CD8-positive, alpha-beta memory T cell (primary cell): ENCODE results near the gene LIAS. TPM values are rescaled to one million over a fixed set of nuclear protein-coding genes. Genes with fewer than 3 reads are reported as not detected.
A peak's percentile ranks its signal among the peaks of the same experiment; 100 is the strongest.
"Not testable (repeated sequence)": the region's sequence is repeated elsewhere in the genome, so short reads cannot be mapped to it uniquely, and the experiment has no call there.

Experiments used
- CTCF ChIA-PET: fragments of 350-600 bp; sonication (Branson Sonifier 250); formaldehyde crosslinking; loops from one replicate; lab custom pipeline; 2021; ENCODE audit warnings: antibody characterized with exemption; lab: Charles Lee
- POLR2A ChIA-PET: fragments of 350-600 bp; sonication (Branson Sonifier 250); formaldehyde crosslinking; loops from one replicate; lab custom pipeline; 2021; ENCODE audit warnings: antibody characterized with exemption; lab: Charles Lee
- DNase-seq, 5 donors: peaks; one replicate each; pipeline versions ENCODE4 v3.0.0 to v3.0.0-alpha.2; 2020 to 2022; ENCODE audit warnings: mixed read lengths in 1 of 5
- H3K27ac ChIP-seq: one replicate; pipeline ENCODE4 v1.7.0; 2013; ENCODE audit warnings: low read depth, mild to moderate bottlenecking, low read length, moderate library complexity
- H3K27me3 ChIP-seq: 2 replicates; pipeline ENCODE4 v1.7.0; 2013; ENCODE audit warnings: low read length, mild to moderate bottlenecking; ENCODE audit not compliant: insufficient read depth, poor library complexity, severe bottlenecking
- H3K36me3 ChIP-seq: 2 replicates; pipeline ENCODE4 v1.7.0; 2013; ENCODE audit warnings: mild to moderate bottlenecking, low read length, moderate library complexity; ENCODE audit not compliant: insufficient read depth
- H3K4me1 ChIP-seq: 2 replicates; pipeline ENCODE4 v1.7.0; 2013; ENCODE audit warnings: mild to moderate bottlenecking, low read length, moderate library complexity; ENCODE audit not compliant: insufficient read depth
- H3K4me3 ChIP-seq: 2 replicates; pipeline ENCODE4 v1.7.0; 2013; ENCODE audit warnings: mild to moderate bottlenecking, low read length
- H3K9me3 ChIP-seq: 2 replicates; pipeline ENCODE4 v1.7.0; 2013; ENCODE audit warnings: mild to moderate bottlenecking, low read length
- H3K27ac Mint-ChIP-seq, 8 donors: one replicate each; pipeline ENCODE4 v1.8.0; 2020 to 2021; ENCODE audit warnings: mixed read lengths in 8 of 8, mild to moderate bottlenecking in 6 of 8, inconsistent platforms in 3 of 8, moderate library complexity in 3 of 8
- H3K27me3 Mint-ChIP-seq, 2 donors: one replicate each; pipeline ENCODE4 v1.8.0; 2020 to 2021; ENCODE audit warnings: mixed read lengths in 2 of 2, mild to moderate bottlenecking in 1 of 2, moderate library complexity in 1 of 2
- H3K36me3 Mint-ChIP-seq, 3 donors: one replicate each; pipeline ENCODE4 v1.8.0; 2020 to 2021; ENCODE audit warnings: mixed read lengths in 3 of 3, inconsistent platforms in 1 of 3, mild to moderate bottlenecking in 1 of 3
- H3K4me1 Mint-ChIP-seq, 3 donors: one replicate each; pipeline ENCODE4 v1.8.0; 2020 to 2021; ENCODE audit warnings: mixed read lengths in 3 of 3, inconsistent platforms in 1 of 3, mild to moderate bottlenecking in 1 of 3
- H3K4me3 Mint-ChIP-seq, 7 donors: one replicate each; pipeline ENCODE4 v1.8.0; 2020 to 2021; ENCODE audit warnings: mixed read lengths in 7 of 7, mild to moderate bottlenecking in 6 of 7, moderate library complexity in 4 of 7, inconsistent platforms in 2 of 7
- H3K9me3 Mint-ChIP-seq, 5 donors: one replicate each; pipeline ENCODE4 v1.8.0; 2020 to 2022; ENCODE audit warnings: mixed read lengths in 5 of 5, mild to moderate bottlenecking in 3 of 5, moderate library complexity in 2 of 5, inconsistent platforms in 1 of 5
- polyA plus RNA-seq: library from polyadenylated mRNA; unstranded; fragments of 300-500 nt; fragmentation: Illumina TruSeq; gene quantifications from one replicate; pipeline ENCODE4 v1.2.3, GENCODE V29; 2021
- total RNA-seq, 2 experiments: library from RNA; stranded (reverse); gene quantifications; one replicate each; pipeline ENCODE4 v1.2.3, GENCODE V29; 2021

The LIAS gene
- total and polyA plus RNA-seq, 3 experiments from 2014 or later: 13.0 to 38.0 (median 34.0) TPM

DNA sequence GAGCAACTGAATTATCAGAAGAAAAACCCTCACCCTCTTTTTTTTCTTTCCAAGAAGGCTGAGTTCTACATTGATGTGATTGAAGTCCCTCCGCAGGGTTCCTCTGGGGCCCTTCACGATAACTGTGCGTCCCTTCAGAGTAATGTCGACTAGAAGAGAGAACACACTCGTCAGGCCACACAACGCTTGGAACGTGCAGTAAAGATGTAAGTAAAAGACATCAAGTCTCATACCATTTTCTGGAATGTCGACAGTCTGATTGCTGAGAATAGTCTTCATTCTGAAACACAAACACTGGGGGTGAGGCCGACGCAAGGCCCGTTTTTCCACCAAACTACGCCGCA, 723 bp upstream of the LIAS start:
- Mint-ChIP-seq H3K4me1 (peaks cover 38 to 62% (median 57%) of the 10 kb centered on the region in 3 donors), H3K27ac (peak overlapping the region; percentile 99 to 100 (median 100)), H3K4me3 (peak overlapping the region; percentile 91 to 99 (median 98)), H3K36me3 (peaks cover 5 to 70% (median 21%) of the 10 kb centered on the region in 3 donors)
- Histone ChIP-seq H3K4me1 (peaks cover 26% of the 10 kb centered on the region), H3K4me3 (peak overlapping the region; percentile 85), H3K27ac (peak overlapping the region; percentile 99), H3K36me3 (peaks cover 31% of the 10 kb centered on the region)
- not testable (repeated sequence) for H3K27me3 Mint-ChIP-seq, DNase-seq, H3K9me3 Mint-ChIP-seq, H3K9me3 ChIP-seq, H3K27me3 ChIP-seq
- CTCF ChIA-PET: interaction anchor here (1.0 to 1.5 kb wide), 5 partner anchors 11 to 524 kb away, joined by 3 to 5 read pairs (median 4); partner anchors contain the start of genes PDS5A, RFC1 and UBE2K
- POLR2A ChIA-PET: interaction anchor here (0.7 to 3.2 kb wide), 10 partner anchors 9 to 413 kb away, joined by 3 to 25 read pairs (median 4); partner anchors contain the start of genes RFC1, SMIM14, UBE2K and UGDH

- Histone ChIP-seq H3K36me3 (peaks cover 3% of the 10 kb centered on the region), H3K9me3 (no peaks in the 10 kb centered on the region), H3K27me3 (no peaks in the 10 kb centered on the region), H3K27ac (no peak overlapping the region), H3K4me1 (peaks cover 5% of the 10 kb centered on the region), H3K4me3 (no peak overlapping the region)
- Mint-ChIP-seq H3K27me3 (no peaks in the 10 kb centered on the region), H3K4me3 (peak overlapping the region in 1 of 7 donors; percentile 28), H3K9me3 (no peaks in the 10 kb centered on the region), H3K4me1 (peaks cover 3 to 16% (median 8%) of the 10 kb centered on the region in 3 donors), H3K27ac (peak overlapping the region in 1 of 8 donors; percentile 56), H3K36me3 (peaks cover 0 to 41% (median 11%) of the 10 kb centered on the region in 3 donors)
- ChIA-PET POLR2A (no interaction called here), CTCF (no interaction called here)
- no peak for DNase-seq
Observed at GRCh38 chr4:39464886-39465501, 6.1 kb downstream of the LIAS start.

- ChIA-PET CTCF (interaction anchor here (0.6 to 1.7 kb wide), 2 partner anchors 16 to 512 kb away, joined by 4 read pairs; no protein-coding TSS in a partner anchor), POLR2A (interaction anchor here (1.1 kb wide), 1 partner anchor 9 kb away, joined by 3 read pairs; no protein-coding TSS in a partner anchor)
- no peaks in the 10 kb centered on the region for H3K9me3 ChIP-seq
Observed at GRCh38 chr4:39466747-39467146, 7.9 kb downstream of the LIAS start.

DNA sequence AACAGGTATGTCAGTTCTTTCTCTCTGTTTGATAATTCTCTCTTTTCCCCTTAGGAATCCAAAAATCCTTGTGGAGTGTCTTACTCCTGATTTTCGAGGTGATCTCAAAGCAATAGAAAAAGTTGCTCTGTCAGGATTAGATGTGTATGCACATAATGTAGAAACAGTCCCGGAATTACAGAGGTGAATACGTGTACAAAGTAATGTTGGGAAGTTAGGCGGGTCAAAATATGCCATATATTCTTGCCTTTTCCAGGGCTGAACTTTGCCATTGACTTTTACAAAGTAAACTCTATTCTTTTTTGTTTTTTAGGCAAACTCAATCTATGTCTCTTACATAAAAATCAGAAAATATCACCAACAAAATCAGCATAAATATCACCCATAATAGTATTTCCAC, 8.6 kb downstream of the LIAS start:
- Histone ChIP-seq H3K27ac (no peak overlapping the region), H3K4me1 (peaks cover 4% of the 10 kb centered on the region), H3K9me3 (no peaks in the 10 kb centered on the region), H3K4me3 (no peak overlapping the region), H3K27me3 (no peaks in the 10 kb centered on the region), H3K36me3 (peaks cover 3% of the 10 kb centered on the region)
- Mint-ChIP-seq H3K4me3 (no peak overlapping the region), H3K9me3 (no peaks in the 10 kb centered on the region), H3K27me3 (no peaks in the 10 kb centered on the region), H3K27ac (no peak overlapping the region), H3K36me3 (peaks cover 0 to 48% (median 17%) of the 10 kb centered on the region in 3 donors), H3K4me1 (peaks cover 0 to 4% (median 1%) of the 10 kb centered on the region in 3 donors)
- POLR2A ChIA-PET: interaction anchor here (1.1 kb wide), 1 partner anchor 9 kb away, joined by 3 read pairs; no protein-coding TSS in a partner anchor
- no peak for DNase-seq
- CTCF ChIA-PET: interaction anchor here (1.7 kb wide), 1 partner anchor 511 kb away, joined by 4 read pairs; no protein-coding TSS in a partner anchor

More at GRCh38 chr4:39466747-39467146, 7.9 kb downstream of the LIAS start:
- Mint-ChIP-seq H3K4me1 (peaks cover 0 to 4% (median 1%) of the 10 kb centered on the region in 3 donors), H3K27me3 (no peaks in the 10 kb centered on the region), H3K36me3 (peaks cover 0 to 42% (median 16%) of the 10 kb centered on the region in 3 donors), H3K27ac (no peak overlapping the region), H3K4me3 (no peak overlapping the region), H3K9me3 (no peaks in the 10 kb centered on the region)
- Histone ChIP-seq H3K36me3 (peaks cover 3% of the 10 kb centered on the region), H3K27ac (no peak overlapping the region), H3K4me3 (no peak overlapping the region), H3K4me1 (peaks cover 4% of the 10 kb centered on the region), H3K27me3 (no peaks in the 10 kb centered on the region)
- no peak for DNase-seq

DNA sequence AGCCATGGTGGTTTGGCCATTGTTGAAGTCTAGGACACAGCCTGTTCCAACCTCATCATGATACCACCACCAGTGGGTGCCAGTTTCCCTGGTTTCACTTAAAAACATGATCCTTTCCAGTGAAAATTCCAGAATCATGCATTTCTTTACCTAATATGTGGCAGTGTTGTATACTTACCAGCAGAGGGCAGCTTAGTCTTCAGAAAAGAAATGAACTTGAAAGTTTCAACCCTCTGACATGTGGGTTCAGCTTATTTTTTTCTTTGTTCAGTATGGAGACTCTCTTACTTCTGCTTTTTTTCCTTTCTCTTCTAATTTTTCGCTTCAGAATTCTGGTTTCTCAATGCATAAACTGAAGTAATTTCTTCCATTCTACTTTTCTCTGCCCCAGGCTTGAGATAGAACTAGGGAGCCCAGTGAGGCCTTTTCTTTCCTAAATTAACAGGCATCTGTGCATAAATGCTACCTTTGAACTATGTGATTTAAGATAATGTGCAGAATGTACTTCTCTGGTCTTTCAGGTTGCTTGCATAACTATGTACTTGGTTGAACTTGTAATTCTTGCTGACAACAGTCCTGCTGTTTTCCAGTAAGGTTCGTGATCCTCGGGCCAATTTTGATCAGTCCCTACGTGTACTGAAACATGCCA, 10.7 kb downstream of the LIAS start:
- ChIA-PET CTCF (interaction anchor here (0.5 to 1.9 kb wide), 21 partner anchors 9 to 591 kb away, joined by 3 to 14 read pairs (median 3); partner anchors contain the start of genes LIAS, RPL9, SMIM14 and UBE2K), POLR2A (interaction anchor here (0.5 to 1.5 kb wide), 5 partner anchors 10 to 264 kb away, joined by 3 to 9 read pairs (median 8); partner anchors contain the start of genes LIAS and RPL9)
- Histone ChIP-seq H3K4me1 (peaks cover 4% of the 10 kb centered on the region), H3K27ac (no peak overlapping the region), H3K36me3 (peaks cover 7% of the 10 kb centered on the region), H3K9me3 (no peaks in the 10 kb centered on the region), H3K4me3 (no peak overlapping the region), H3K27me3 (no peaks in the 10 kb centered on the region)
- DNase-seq: peak in 3 of 5 donors; percentile 11 to 46 (median 44)
- H3K9me3 Mint-ChIP-seq: no peaks in the 10 kb centered on the region
- H3K27ac Mint-ChIP-seq: peak overlapping the region in 6 of 8 donors; percentile 10 to 42 (median 16)
- H3K27me3 Mint-ChIP-seq: no peaks in the 10 kb centered on the region
- H3K36me3 Mint-ChIP-seq: peaks cover 0 to 43% (median 12%) of the 10 kb centered on the region in 3 donors
- peaks cover 0 to 4% (median 1%) of the 10 kb centered on the region in 3 donors for H3K4me1 Mint-ChIP-seq
- H3K4me3 Mint-ChIP-seq: no peak overlapping the region

DNA sequence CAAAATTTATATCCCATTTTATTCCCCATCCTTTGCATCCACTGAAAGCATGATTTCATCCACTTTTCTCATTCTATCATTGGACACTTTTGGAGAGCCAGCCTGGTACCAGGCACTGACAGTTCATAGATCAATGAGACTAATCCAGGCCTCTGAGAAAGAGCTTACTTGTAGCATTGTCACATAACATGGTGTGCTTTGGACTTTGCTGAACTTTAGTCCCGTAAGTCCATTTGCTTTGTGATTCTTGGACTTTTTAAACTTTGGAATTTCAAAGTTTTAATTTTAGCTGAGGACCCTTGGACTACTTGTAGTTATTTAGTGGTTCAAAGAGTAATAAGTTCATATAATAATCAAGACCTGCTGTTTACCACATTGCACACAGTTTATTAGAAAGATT, 11.5 kb downstream of the LIAS start:
- no peaks in the 10 kb centered on the region for H3K27me3 ChIP-seq
- no peak overlapping the region for H3K4me3 Mint-ChIP-seq
- no peaks in the 10 kb centered on the region for H3K9me3 ChIP-seq
- H3K36me3 ChIP-seq: peaks cover 7% of the 10 kb centered on the region
- H3K4me1 ChIP-seq: peaks cover 4% of the 10 kb centered on the region
- H3K27ac Mint-ChIP-seq: no peak overlapping the region
- ChIA-PET CTCF (interaction anchor here (0.9 to 1.5 kb wide), 2 partner anchors 57 to 238 kb away, joined by 3 read pairs; partner anchors contain the start of gene UGDH), POLR2A (no interaction called here)
- H3K4me1 Mint-ChIP-seq: peaks cover 0 to 4% (median 1%) of the 10 kb centered on the region in 3 donors
- no peak overlapping the region for H3K4me3 ChIP-seq
- no peaks in the 10 kb centered on the region for H3K27me3 Mint-ChIP-seq
- H3K27ac ChIP-seq: no peak overlapping the region
- peaks cover 0 to 37% (median 6%) of the 10 kb centered on the region in 3 donors for H3K36me3 Mint-ChIP-seq
- no peaks in the 10 kb centered on the region for H3K9me3 Mint-ChIP-seq
- no peak for DNase-seq

- H3K36me3 Mint-ChIP-seq: peaks cover 0 to 41% (median 7%) of the 10 kb centered on the region in 3 donors
- CTCF ChIA-PET: interaction anchor here (2.4 kb wide), 1 partner anchor 503 kb away, joined by 6 read pairs; no protein-coding TSS in a partner anchor
- peaks cover 0 to 4% (median 1%) of the 10 kb centered on the region in 3 donors for H3K4me1 Mint-ChIP-seq
- H3K4me3 Mint-ChIP-seq: no peak overlapping the region
- Histone ChIP-seq H3K27ac (no peak overlapping the region), H3K4me1 (peaks cover 4% of the 10 kb centered on the region), H3K4me3 (no peak overlapping the region), H3K9me3 (no peaks in the 10 kb centered on the region), H3K27me3 (no peaks in the 10 kb centered on the region), H3K36me3 (peaks cover 7% of the 10 kb centered on the region)
- POLR2A ChIA-PET: interaction anchor here (0.6 kb wide), 1 partner anchor 507 kb away, joined by 3 read pairs; no protein-coding TSS in a partner anchor
- H3K27me3 Mint-ChIP-seq: no peaks in the 10 kb centered on the region
- DNase-seq: no peak
- no peaks in the 10 kb centered on the region for H3K9me3 Mint-ChIP-seq
- no peak overlapping the region for H3K27ac Mint-ChIP-seq
Observed at GRCh38 chr4:39472396-39472795, 13.5 kb downstream of the LIAS start.
